Glutamatergic neuron (in vitro differentiated cells): Measurements from ENCODE around the gene NRF1. TPM values are rescaled to one million over a fixed set of nuclear protein-coding genes. Genes with fewer than 3 reads are reported as not detected.

ENCODE experiments used
- DNase-seq: peaks from one replicate; pipeline ENCODE4 v3.0.0; 2022
- H3K27ac Mint-ChIP-seq: one replicate; pipeline ENCODE4 v1.8.0; 2020; ENCODE audit warnings: mild to moderate bottlenecking, mixed read lengths, inconsistent platforms; ENCODE audit not compliant: unreplicated experiment
- H3K27me3 Mint-ChIP-seq: one replicate; pipeline ENCODE4 v1.8.0; 2020; ENCODE audit warnings: mild to moderate bottlenecking, moderate library complexity, mixed read lengths, inconsistent platforms; ENCODE audit not compliant: unreplicated experiment
- H3K36me3 Mint-ChIP-seq: one replicate; pipeline ENCODE4 v1.8.0; 2020; ENCODE audit warnings: mild to moderate bottlenecking, mixed read lengths, inconsistent platforms; ENCODE audit not compliant: unreplicated experiment
- H3K4me1 Mint-ChIP-seq: one replicate; pipeline ENCODE4 v1.8.0; 2020; ENCODE audit warnings: mild to moderate bottlenecking, low read depth, mixed read lengths, inconsistent platforms; ENCODE audit not compliant: unreplicated experiment
- H3K4me3 Mint-ChIP-seq: one replicate; pipeline ENCODE4 v1.8.0; 2020; ENCODE audit warnings: mild to moderate bottlenecking, mixed read lengths, inconsistent platforms; ENCODE audit not compliant: unreplicated experiment
- H3K9me3 Mint-ChIP-seq: one replicate; pipeline ENCODE4 v1.8.0; 2020; ENCODE audit warnings: mild to moderate bottlenecking, moderate library complexity, mixed read lengths, inconsistent platforms; ENCODE audit not compliant: unreplicated experiment
- CTCF ChIP-seq: fragments of 200-600 bp; sonication (generic); IDR thresholded peaks from one replicate; pipeline ENCODE4 v1.5.0; 2021; ENCODE audit not compliant: partially characterized antibody, unreplicated experiment
- total RNA-seq: library from RNA; stranded (reverse); fragmentation: NEBNext Ultra II Directional; extraction: Animal tissue kit (Norgen Biotek cat#: 25700); gene quantifications from one replicate; pipeline ENCODE4 v1.2.1, GENCODE V29; 2021; ENCODE audit not compliant: unreplicated experiment

NRF1 gene
- total RNA-seq, 1 donor from 2014 or later, result 16.4 TPM

GRCh38 chr7:129772646-129773280 lies 161.2 kb downstream of the NRF1 start:
- H3K27me3 Mint-ChIP-seq, result peaks cover 43% of the 10 kb centered on the region
- peaks cover 35% of the 10 kb centered on the region for H3K9me3 Mint-ChIP-seq
- no peak for TF ChIP-seq CTCF
- peak overlapping the region; percentile 93 for H3K27ac Mint-ChIP-seq
- peak overlapping the region; percentile 95 for H3K4me3 Mint-ChIP-seq
- H3K4me1 Mint-ChIP-seq, result peaks cover 47% of the 10 kb centered on the region
- no peaks in the 10 kb centered on the region for H3K36me3 Mint-ChIP-seq
- no peak for DNase-seq

- TF ChIP-seq CTCF, result no peak
- peak overlapping the region; percentile 93 for H3K27ac Mint-ChIP-seq
- H3K36me3 Mint-ChIP-seq, result no peaks in the 10 kb centered on the region
- peaks cover 43% of the 10 kb centered on the region for H3K4me1 Mint-ChIP-seq
- DNase-seq, result no peak
- peaks cover 44% of the 10 kb centered on the region for H3K27me3 Mint-ChIP-seq
- peaks cover 35% of the 10 kb centered on the region for H3K9me3 Mint-ChIP-seq
- H3K4me3 Mint-ChIP-seq, result peak overlapping the region; percentile 95
Observed at GRCh38 chr7:129773328-129773731, 161.8 kb downstream of the NRF1 start.

- Mint-ChIP-seq H3K9me3 (peaks cover 32% of the 10 kb centered on the region), H3K4me3 (peak overlapping the region; percentile 95), H3K27ac (peak overlapping the region; percentile 93), H3K27me3 (peaks cover 44% of the 10 kb centered on the region), H3K4me1 (peaks cover 39% of the 10 kb centered on the region), H3K36me3 (no peaks in the 10 kb centered on the region)
- no peak for TF ChIP-seq CTCF
- DNase-seq, result no peak
Observed at GRCh38 chr7:129773871-129774270, 162.4 kb downstream of the NRF1 start.

GRCh38 chr7:129774359-129774758 lies 162.8 kb downstream of the NRF1 start:
- Mint-ChIP-seq H3K4me1 (peaks cover 35% of the 10 kb centered on the region), H3K4me3 (peak overlapping the region; percentile 95), H3K27me3 (peaks cover 41% of the 10 kb centered on the region), H3K9me3 (peaks cover 29% of the 10 kb centered on the region), H3K27ac (peak overlapping the region; percentile 93), H3K36me3 (no peaks in the 10 kb centered on the region)
- DNase-seq, result peak; percentile 77
- TF ChIP-seq CTCF, result no peak

- no peak for DNase-seq
- no peak for TF ChIP-seq CTCF
- Mint-ChIP-seq H3K4me1 (peaks cover 29% of the 10 kb centered on the region), H3K36me3 (no peaks in the 10 kb centered on the region), H3K27ac (peak overlapping the region; percentile 93), H3K27me3 (peaks cover 41% of the 10 kb centered on the region), H3K9me3 (peaks cover 28% of the 10 kb centered on the region), H3K4me3 (peak overlapping the region; percentile 95)
Observed at GRCh38 chr7:129774871-129775694, 163.6 kb downstream of the NRF1 start.
